Skin of body (tissue), 2 donors: ENCODE data around the gene PRDM5. TPM values are rescaled to one million over a fixed set of nuclear protein-coding genes. Genes with fewer than 3 reads are reported as not detected.

Experiments used
- DNase-seq: peaks from one replicate; lab custom pipeline; 2025; lab: John Stamatoyannopoulos, UW
- total RNA-seq: library from RNA; depleted of rRNA; stranded (reverse); fragments of >200 nt; gene quantifications from one replicate; pipeline ENCODE4 v1.2.3, GENCODE V29; 2014

PRDM5 gene
- total RNA-seq, 1 donor from 2014 or later, result 37.0 TPM

GRCh38 chr4:120857312-120857711, 65.2 kb downstream of the PRDM5 start:
- DNase-seq, result peak; percentile 67

GRCh38 chr4:120856294-120856693, 66.2 kb downstream of the PRDM5 start:
- DNase-seq, result no peak

DNA sequence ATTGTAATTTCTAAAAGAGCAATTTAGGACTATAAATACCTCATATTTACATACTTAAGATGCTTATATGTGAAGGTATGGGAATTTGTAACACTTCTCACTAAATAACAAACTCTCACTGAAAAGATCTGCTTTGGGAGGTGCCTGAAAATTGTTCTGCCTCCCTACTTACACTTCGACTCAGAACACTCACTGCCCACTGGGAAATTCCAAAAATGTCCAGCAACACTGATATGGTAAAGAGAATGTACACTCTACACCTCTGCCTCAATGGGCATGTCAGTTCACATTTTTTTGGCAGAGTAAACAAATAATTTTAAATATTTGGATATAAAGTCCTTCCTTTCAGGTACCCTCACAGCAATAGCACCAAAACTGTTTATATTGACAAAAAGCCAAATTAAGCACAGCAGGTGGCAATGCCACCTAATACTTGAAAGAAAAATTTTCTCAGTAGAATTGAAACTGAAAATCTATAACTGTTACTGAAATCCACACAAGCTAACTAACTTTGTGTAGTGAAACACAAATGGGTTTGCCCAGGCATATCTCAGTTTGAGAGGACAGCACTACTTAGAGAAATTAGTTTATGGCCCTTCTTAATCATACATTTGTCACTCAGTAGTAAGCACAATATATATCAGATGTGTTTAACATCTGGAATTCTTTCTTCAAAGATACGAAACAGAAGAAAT, 67.1 kb downstream of the PRDM5 start:
- no peak for DNase-seq

GRCh38 chr4:120853161-120853935, 69.2 kb downstream of the PRDM5 start:
- peak; percentile 47 for DNase-seq

- peak; percentile 49 for DNase-seq
These were observed 72.4 kb downstream of the PRDM5 start for GRCh38 chr4:120850018-120850599.

DNA sequence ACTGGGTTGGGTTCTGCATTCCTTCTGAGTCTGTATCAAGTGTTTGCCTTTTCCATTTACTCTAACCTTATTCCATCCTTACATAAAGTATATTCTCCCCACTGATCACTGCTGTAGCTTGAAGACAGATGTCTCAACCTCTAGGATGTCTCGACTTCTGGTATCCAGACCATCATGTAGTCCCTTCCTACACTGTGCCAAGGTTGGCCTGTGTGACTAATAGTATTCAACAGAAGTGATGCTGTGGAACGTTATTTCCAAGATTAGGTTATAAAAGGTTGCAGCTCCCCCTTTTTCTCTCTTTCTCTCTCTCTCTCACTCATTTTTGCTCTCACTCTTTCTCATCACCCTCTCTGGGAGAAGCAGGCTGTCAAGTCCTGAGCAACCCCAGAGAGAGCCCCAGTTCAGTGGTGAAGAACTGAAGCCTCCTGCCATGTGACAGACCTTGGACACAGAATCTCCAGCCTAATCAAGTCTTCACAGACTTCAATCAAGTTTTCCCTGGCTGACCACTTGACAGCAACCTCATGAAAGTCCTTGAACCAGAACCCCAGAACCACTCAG, 75.4 kb downstream of the PRDM5 start:
- no peak for DNase-seq

GRCh38 chr4:120844528-120844921, 78.0 kb downstream of the PRDM5 start:
- no peak for DNase-seq

DNA sequence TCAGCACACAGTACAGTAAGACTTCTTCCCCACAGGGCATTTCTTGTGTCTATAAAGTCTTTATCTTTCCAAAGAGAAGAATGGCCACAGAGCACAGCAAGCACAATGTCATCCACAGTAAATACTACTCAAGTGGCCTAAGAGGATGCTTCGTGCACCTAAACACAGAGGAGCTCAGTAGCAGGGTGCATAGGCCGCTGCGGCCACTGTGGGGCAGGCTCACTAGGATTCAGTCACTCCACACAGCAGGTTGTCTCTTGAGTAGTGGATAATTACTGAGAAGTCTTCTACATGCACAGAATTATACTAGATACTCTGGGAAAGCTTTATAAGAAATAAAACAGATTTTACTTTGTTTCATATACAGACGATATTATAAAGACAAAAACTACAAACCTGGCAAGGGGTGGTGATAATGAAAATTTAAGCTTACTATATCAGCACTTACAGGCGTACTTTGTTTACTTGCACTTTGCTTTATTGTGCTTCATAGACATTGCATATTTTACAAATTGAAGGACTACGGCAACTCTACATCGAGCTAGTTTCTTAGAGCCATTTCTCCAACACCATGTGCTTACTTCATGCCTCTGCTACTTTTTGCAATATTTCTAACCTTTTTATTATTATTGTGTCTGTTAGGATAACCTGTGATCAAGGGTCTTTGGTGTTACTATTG, 78.5 kb downstream of the PRDM5 start:
- no peak for DNase-seq

DNA sequence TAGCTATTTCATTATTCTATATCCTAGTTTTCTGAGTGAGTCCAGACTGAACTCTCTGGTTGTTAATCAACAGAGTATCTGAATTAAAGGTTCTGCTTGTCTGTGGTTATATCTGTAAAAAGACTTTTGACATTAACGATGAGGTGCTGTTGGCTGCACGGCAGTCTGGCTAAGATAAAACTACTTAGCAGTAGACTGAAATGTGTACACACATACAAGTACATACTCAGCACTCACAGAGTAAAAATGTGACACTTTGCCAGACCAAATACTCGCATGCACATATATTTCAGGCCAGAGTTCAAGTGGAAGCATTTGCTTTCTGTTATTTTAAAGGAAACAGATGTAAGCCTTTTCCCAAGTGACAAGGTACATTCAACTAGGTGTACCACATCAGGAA, 80.5 kb downstream of the PRDM5 start:
- DNase-seq, result peak; percentile 59

DNA sequence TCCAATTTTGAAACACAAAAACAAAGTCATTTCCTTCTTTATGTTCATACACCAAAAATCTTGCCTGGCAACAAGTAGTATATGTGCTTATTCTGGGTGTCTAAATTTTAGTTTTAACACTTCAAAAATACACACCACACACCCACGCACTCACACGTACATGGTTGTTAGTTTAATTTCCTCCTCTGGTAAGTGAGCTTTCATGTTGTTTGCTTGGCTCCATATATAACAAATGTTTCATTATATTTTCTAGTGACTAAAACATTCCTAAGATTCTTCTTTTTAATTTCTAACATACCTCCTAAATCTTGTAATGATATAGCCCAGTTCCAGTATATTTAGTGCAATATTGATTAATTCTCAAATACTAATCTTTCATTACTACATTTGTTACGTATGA, 80.9 kb downstream of the PRDM5 start:
- no peak for DNase-seq

DNA sequence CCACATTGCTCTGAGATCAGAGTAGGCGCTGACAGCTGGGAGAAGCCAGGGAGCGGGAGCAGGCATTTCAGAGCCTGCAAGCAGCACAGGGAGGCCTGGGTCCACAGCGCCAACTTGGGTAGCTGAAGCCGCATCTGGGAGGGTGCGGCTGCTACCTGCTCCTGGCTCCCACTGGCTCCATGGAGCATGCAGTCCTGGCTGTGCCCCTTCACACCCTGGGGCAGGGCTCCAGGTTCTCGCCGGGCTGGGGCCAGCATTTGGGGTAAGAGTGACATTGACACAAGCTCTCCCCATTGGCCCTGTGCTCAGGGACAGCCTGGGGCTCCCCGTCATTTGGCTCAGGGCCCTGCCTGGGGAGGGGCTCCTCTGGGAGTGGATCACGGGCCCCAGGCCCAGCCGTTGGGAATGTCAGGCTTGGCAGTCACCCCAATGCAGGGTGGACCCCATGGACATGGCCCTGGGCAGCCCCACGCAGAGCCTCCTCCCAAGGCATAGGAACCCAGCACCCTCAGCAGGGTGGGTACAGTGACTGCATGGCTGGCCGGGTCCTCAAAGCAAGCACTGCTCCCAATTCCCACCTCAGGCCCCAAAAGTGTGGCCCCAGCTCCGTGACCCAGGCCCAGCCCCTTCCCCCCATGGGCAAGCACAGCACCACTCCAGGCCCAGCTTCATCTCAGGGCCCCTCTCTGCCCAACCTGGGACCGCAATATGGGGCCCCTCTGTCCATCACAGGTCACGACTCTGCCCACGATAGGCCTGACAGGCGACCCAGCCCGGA, 82.4 kb downstream of the PRDM5 start:
- DNase-seq, result no peak

GRCh38 chr4:120839334-120839973, 83.1 kb downstream of the PRDM5 start:
- no peak for DNase-seq

DNA sequence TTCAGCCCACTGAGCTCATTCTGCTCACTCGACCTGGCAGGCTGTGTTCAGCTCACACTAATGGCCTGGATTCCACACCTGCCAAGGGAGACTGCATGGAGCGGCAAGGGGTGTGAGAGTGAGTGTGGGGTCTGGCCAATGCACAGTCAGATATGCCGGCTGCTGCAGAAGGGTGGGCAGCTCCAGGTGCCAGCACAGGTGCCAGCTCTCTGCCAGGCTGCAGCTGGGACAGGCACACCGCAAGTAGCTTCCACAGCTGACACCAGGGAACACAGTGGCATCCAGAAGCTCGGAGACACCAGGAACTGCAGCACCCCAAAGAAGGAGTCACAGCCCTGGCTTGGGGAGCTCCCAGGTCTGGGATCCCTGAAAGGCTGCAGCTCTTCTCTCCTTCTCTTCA, 83.7 kb downstream of the PRDM5 start:
- DNase-seq, result no peak

GRCh38 chr4:120837656-120838055, 84.9 kb downstream of the PRDM5 start:
- no peak for DNase-seq

- no peak for DNase-seq
These were observed 87.2 kb downstream of the PRDM5 start for GRCh38 chr4:120835342-120835741.

DNA sequence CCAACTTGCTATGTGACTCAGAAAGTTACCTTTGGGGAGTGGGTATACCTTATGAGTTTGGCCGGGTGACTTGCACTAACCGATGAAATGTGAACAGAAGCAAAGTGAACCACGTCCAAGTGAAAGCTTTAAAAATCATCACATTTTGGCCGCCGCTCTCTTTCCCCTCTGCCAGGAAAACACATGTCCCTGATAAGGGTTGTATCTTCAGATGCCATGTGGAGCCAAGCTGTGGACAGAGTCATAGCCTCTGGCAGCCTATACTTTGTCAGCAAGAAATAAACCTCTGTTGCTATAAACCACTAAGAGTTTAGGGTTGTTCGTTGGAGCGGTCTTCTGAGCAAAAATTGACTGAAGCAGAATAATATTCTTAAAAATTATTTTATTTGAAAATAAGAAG, 92.3 kb downstream of the PRDM5 start:
- peak; percentile 50 for DNase-seq

DNA sequence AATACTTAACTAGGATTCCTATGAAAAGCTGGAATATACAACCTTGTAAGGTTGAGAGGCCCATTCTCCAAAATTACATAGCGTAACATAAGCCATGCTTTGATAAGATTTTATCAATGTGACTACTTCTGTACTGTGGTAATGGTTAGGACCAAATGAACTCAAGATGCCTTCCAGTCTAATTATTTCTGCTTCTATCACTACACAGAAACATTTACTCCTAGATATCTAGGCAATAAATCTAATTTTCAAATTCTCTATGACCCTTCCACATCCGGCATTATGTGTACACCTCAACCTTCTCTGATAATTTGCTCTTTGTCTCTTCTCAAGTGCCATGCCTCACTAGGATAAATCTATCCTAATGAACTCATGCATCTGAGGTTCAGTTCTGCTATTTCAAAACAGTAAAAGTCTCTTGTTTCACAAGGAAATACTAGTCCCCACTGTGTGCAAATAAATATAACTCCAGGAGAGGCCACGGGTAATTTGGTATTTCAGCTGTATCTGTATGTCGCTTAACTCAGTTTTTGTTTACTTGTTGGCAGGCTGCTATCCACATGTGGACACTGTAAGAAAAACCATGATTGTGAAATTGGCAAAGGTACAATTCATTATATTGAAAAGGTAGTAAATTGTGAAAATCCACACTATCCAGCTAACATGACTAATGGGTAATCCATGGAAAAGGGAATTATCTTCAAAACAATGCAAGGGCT, 93.3 kb downstream of the PRDM5 start:
- peak; percentile 44 for DNase-seq

DNA sequence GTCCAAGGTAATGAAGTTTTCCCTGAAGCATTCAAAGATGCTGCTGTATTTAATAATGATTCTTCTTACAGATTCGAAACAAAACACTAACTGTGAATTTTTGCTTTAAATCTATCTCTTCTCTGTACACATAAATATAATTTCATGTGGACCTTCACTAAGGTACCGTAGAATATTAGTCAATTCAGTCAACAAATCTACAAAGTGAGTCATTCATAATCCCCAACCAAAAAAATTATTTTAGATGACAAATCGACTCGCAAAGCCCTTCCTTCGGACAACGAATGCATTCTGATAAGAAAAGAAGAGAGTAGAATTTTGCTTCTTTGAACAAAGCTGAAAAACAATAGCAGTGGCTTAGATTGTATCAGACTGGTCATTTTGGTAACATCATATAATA, 95.7 kb downstream of the PRDM5 start:
- no peak for DNase-seq

GRCh38 chr4:120826449-120826848, 96.1 kb downstream of the PRDM5 start:
- no peak for DNase-seq

- DNase-seq, result no peak
These were observed 97.6 kb downstream of the PRDM5 start for GRCh38 chr4:120824946-120825345.
